Pancreas (tissue), 10 donors: ENCODE data around the gene DCTN4. TPM values are rescaled to one million over a fixed set of nuclear protein-coding genes. Genes with fewer than 3 reads are reported as not detected.

ENCODE experiments used
- ATAC-seq, 4 donors: fragments of 200-7000 bp; cut with Tn5 transposase; one replicate each; pipeline versions ENCODE4 v1.8.0 to v1.9.1; 2020; ENCODE audit warnings: mild to moderate bottlenecking in 4 of 4, moderate library complexity in 4 of 4
- DNase-seq, 6 donors: peaks; one replicate each; pipeline ENCODE4 v3.0.0-alpha.2; 2020
- FAIRE-seq: peaks from 2 replicates; lab custom pipeline; 2012; peaks lifted over from hg19 to GRCh38; lab: Jason Lieb, UNC
- H3K27ac ChIP-seq, 4 donors: fragments of 200-600 bp; sonication (generic); 1 replicate in 3 of 4; 2 replicates in 1 of 4; pipeline versions ENCODE4 v1.5.0 to v1.8.0; 2020
- H3K27me3 ChIP-seq, 4 donors: fragments of 200-600 bp; one replicate each; pipeline ENCODE4 v1.8.0; 2021
- H3K36me3 ChIP-seq, 3 donors: fragments of 200-600 bp; sonication (generic) in 1 of 3; one replicate each; pipeline versions ENCODE4 v1.5.0 to v1.8.0; 2020 to 2021
- H3K4me1 ChIP-seq, 3 donors: fragments of 200-600 bp; one replicate each; pipeline ENCODE4 v1.8.0; 2021
- H3K4me3 ChIP-seq, 4 donors: fragments of 200-600 bp; sonication (generic) in 2 of 4; one replicate each; pipeline versions ENCODE4 v1.5.0 to v1.8.0; 2020 to 2021
- H3K9me3 ChIP-seq, 4 donors: fragments of 200-600 bp; one replicate each; pipeline ENCODE4 v1.8.0; 2021
- CTCF ChIP-seq, 4 donors: fragments of 200-600 bp; sonication (generic) in 3 of 4; IDR thresholded peaks; one replicate each; pipeline versions ENCODE4 v1.5.0 to v1.8.0; 2021; ENCODE audit warnings: antibody characterized with exemption in 4 of 4
- WGBS, 2 donors: extraction: QIAGEN DNeasy Blood & Tissue Kit; methylation state at CpG; one replicate each; pipeline ENCODE4 v1.1.7; 2013; 5-methylcytosine and 5-hydroxymethylcytosine counted together
- intact Hi-C, 3 donors: fragments of 100-400 bp; cut with DNase I; formaldehyde crosslinking; loops; one replicate each; pipeline versions ENCODE4 v1.11.1 to v1.14.2; 2022
- polyA plus RNA-seq, 2 donors: library from polyadenylated mRNA; stranded (reverse); fragments of 200-250 nt; gene quantifications; one replicate each; pipeline ENCODE4 v1.2.3, GENCODE V29; 2013
- total RNA-seq, 6 donors: library from RNA; stranded (reverse); fragmentation: NEBNext Ultra II Directional in 4 of 6; extraction: Animal tissue kit (Norgen Biotek cat#: 25700) in 4 of 6; gene quantifications; one replicate each; pipeline versions ENCODE4 v1.2.1 to v1.2.4, GENCODE V29; 2021 to 2023
- donor health status: healthy with polysubstance abuse.
- donor health status: DM: no; HTN: no; CAD: no; lungs with moderate emphysema.
- donor health status: DM: no; HTN: no; CAD: no.
- donor health status: control.
- donor health status: control.
- donor health status: Bipolar disorder and iron deficiency.
- donor health status: DM: yes; HTN: yes; CAD: no.
- donor health status: DM: no; HTN: no; CAD: no.
- donor health status: DM: no; HTN: no; CAD: no.
- donor health status: DM: yes; HTN: yes; CAD: no.

The DCTN4 gene
- total and polyA plus RNA-seq, 8 donors = 13.8 to 61.1 (median 45.1) TPM

GRCh38 chr5:150765011-150765798 lies 6.4 kb upstream of the DCTN4 start:
- Histone ChIP-seq H3K4me1 (peaks cover 0 to 11% (median 0%) of the 10 kb centered on the region in 3 donors), H3K27ac (no peak overlapping the region), H3K36me3 (no peaks in the 10 kb centered on the region), H3K9me3 (no peaks in the 10 kb centered on the region), H3K27me3 (no peaks in the 10 kb centered on the region), H3K4me3 (no peak overlapping the region)
- 93 to 96% methylated on average over 2 of the region's 2 CpGs for WGBS, 2 donors
- intact Hi-C loops = no loop called here
- DNase-seq = no peak
- FAIRE-seq = no peak
- ATAC-seq = peak in 2 of 4 donors; percentile 33 to 67
- no peak for TF ChIP-seq CTCF (IDR thresholded peaks at IDR 0.05)

- Histone ChIP-seq H3K36me3 (no peaks in the 10 kb centered on the region), H3K4me3 (no peak overlapping the region), H3K27me3 (no peaks in the 10 kb centered on the region), H3K27ac (no peak overlapping the region), H3K4me1 (peaks cover 0 to 11% (median 0%) of the 10 kb centered on the region in 3 donors), H3K9me3 (no peaks in the 10 kb centered on the region)
- FAIRE-seq (no peak), DNase-seq (no peak), ATAC-seq (peak in 3 of 4 donors; percentile 7 to 31 (median 20))
- intact Hi-C loops = no loop called here
- no peak for TF ChIP-seq CTCF (IDR thresholded peaks at IDR 0.05)
- WGBS, 2 donors = 80 to 88% methylated on average over 2 of the region's 2 CpGs
Observed at GRCh38 chr5:150764530-150764929, 5.7 kb upstream of the DCTN4 start.

- FAIRE-seq (no peak), DNase-seq (peak in 3 of 6 donors; percentile 30 to 65 (median 64)), ATAC-seq (peak in 1 of 4 donors; percentile 1)
- intact Hi-C loops = no loop called here
- Histone ChIP-seq H3K36me3 (no peaks in the 10 kb centered on the region), H3K9me3 (no peaks in the 10 kb centered on the region), H3K27me3 (no peaks in the 10 kb centered on the region), H3K4me1 (peaks cover 0 to 11% (median 0%) of the 10 kb centered on the region in 3 donors), H3K4me3 (no peak overlapping the region), H3K27ac (peak overlapping the region in 2 of 4 donors; percentile 7 to 34)
- 42 to 48% methylated on average over 7 of the region's 7 CpGs for WGBS, 2 donors
- TF ChIP-seq CTCF (IDR thresholded peaks at IDR 0.05) = no peak
Observed at GRCh38 chr5:150763023-150763769, 4.4 kb upstream of the DCTN4 start.

- no peak for DNase-seq
- 88 to 94% methylated on average over 5 of the region's 5 CpGs for WGBS, 2 donors
Observed at GRCh38 chr5:150762211-150762610, 3.4 kb upstream of the DCTN4 start.

More at GRCh38 chr5:150762211-150762610, 3.4 kb upstream of the DCTN4 start:
- no peak overlapping the region for H3K4me3 ChIP-seq
- intact Hi-C loops = no loop called here
- H3K27ac ChIP-seq = no peak overlapping the region
- ATAC-seq = no peak
- H3K4me1 ChIP-seq = peaks cover under 1 to 16% (median 5%) of the 10 kb centered on the region in 3 donors
- no peak for TF ChIP-seq CTCF (IDR thresholded peaks at IDR 0.05)
- H3K36me3 ChIP-seq = no peaks in the 10 kb centered on the region
- H3K9me3 ChIP-seq = no peaks in the 10 kb centered on the region
- no peak for FAIRE-seq
- H3K27me3 ChIP-seq = no peaks in the 10 kb centered on the region
